ENCODE data around the gene BCAS3. TPM values are rescaled to one million over a fixed set of nuclear protein-coding genes. Genes with fewer than 3 reads are reported as not detected.

Gene BCAS3
- total RNA-seq, 4 donors from 2014 or later = 42.1 to 84.7 (median 54.1) TPM

- WGBS, 2 donors = 89 to 95% methylated on average over 6 of the region's 6 CpGs
- DNase-seq (ENCODE audit: low spot score in 2 of 2) = no peak
- no peak overlapping the region for H3K4me3 ChIP-seq (ENCODE audit: low read depth, poor library complexity, severe bottlenecking)
- no peak for TF ChIP-seq CTCF (IDR thresholded peaks at IDR 0.05)
- intact Hi-C loops (cut with DNase I; ENCODE audit: low total_unique reads) = no loop called here
Measured at GRCh38 chr17:61316633-61317032, 639.0 kb downstream of the BCAS3 start.

- intact Hi-C loops (cut with DNase I; ENCODE audit: low total_unique reads) = no loop called here
- H3K4me3 ChIP-seq (ENCODE audit: low read depth, poor library complexity, severe bottlenecking) = no peak overlapping the region
- no peak for TF ChIP-seq POLR2A (IDR thresholded peaks at IDR 0.05)
- TF ChIP-seq CTCF (IDR thresholded peaks at IDR 0.05) = no peak
- 96% methylated on average over 11 of the region's 11 CpGs for WGBS, 2 donors
- no peak for DNase-seq (ENCODE audit: low spot score in 2 of 2)
Measured at GRCh38 chr17:61317779-61318178, 640.1 kb downstream of the BCAS3 start.

GRCh38 chr17:61318684-61319098 lies 641.0 kb downstream of the BCAS3 start:
- H3K4me3 ChIP-seq (ENCODE audit: low read depth, poor library complexity, severe bottlenecking) = no peak overlapping the region
- WGBS, 2 donors = 86 to 87% methylated on average over 5 of the region's 5 CpGs
- TF ChIP-seq CTCF (IDR thresholded peaks at IDR 0.05) (no peak), POLR2A (IDR thresholded peaks at IDR 0.05) (no peak)
- DNase-seq (ENCODE audit: low spot score in 2 of 2) = no peak
- intact Hi-C loops (cut with DNase I; ENCODE audit: low total_unique reads) = no loop called here

- WGBS, 2 donors = 90 to 91% methylated on average over 6 of the region's 6 CpGs
- intact Hi-C loops (cut with DNase I; ENCODE audit: low total_unique reads) = no loop called here
- TF ChIP-seq POLR2A (IDR thresholded peaks at IDR 0.05) (no peak), CTCF (IDR thresholded peaks at IDR 0.05) (no peak)
- H3K4me3 ChIP-seq (ENCODE audit: low read depth, poor library complexity, severe bottlenecking) = no peak overlapping the region
- no peak for DNase-seq (ENCODE audit: low spot score in 2 of 2)
Measured at GRCh38 chr17:61321344-61321743, 643.7 kb downstream of the BCAS3 start.

GRCh38 chr17:61322325-61323002 lies 644.8 kb downstream of the BCAS3 start:
- H3K4me3 ChIP-seq (ENCODE audit: low read depth, poor library complexity, severe bottlenecking) = no peak overlapping the region
- intact Hi-C loops (cut with DNase I; ENCODE audit: low total_unique reads) = no loop called here
- TF ChIP-seq POLR2A (IDR thresholded peaks at IDR 0.05) = no peak
- TF ChIP-seq CTCF (IDR thresholded peaks at IDR 0.05) = no peak
- no peak for DNase-seq (ENCODE audit: low spot score in 2 of 2)
- 73 to 75% methylated on average over 4 of the region's 4 CpGs for WGBS, 2 donors

Data from lower leg skin (tissue), 4 donors.